NB4 (cell line): ENCODE measurements around the gene PHRF1.

Experiments used
- DNase-seq: peaks from one replicate; pipeline ENCODE4 v3.0.0; 2010; ENCODE audit warnings: low read depth
- H3K4me3 ChIP-seq: one replicate; pipeline ENCODE4 v1.5.1; 2011; ENCODE audit warnings: mild to moderate bottlenecking, low read depth, low read length, moderate library complexity
- CTCF ChIP-seq: IDR thresholded peaks from one replicate; pipeline ENCODE4 v1.5.1; 2012; ENCODE audit warnings: low read depth, low read length
- MAX ChIP-seq: IDR thresholded peaks from 2 replicates; pipeline ENCODE4 v1.6.1; 2011; ENCODE audit warnings: low read depth, low read length
- MYC ChIP-seq: IDR thresholded peaks from 2 replicates; pipeline ENCODE4 v1.6.1; 2011; ENCODE audit warnings: low read depth, low read length
- POLR2A ChIP-seq: IDR thresholded peaks from 2 replicates; pipeline ENCODE4 v1.6.1; 2011; ENCODE audit warnings: mild to moderate bottlenecking; ENCODE audit not compliant: insufficient read length; ENCODE audit errors: extremely low read depth

Gene PHRF1

GRCh38 chr11:626475-627307, 50.4 kb downstream of the PHRF1 start, which contains the start of gene SCT:
TSS of gene SCT (minus strand) at chr11:627181. CDS start at chr11:627143, 38 bp downstream.
- TF ChIP-seq MYC = no peak
- no peak for TF ChIP-seq CTCF
- TF ChIP-seq POLR2A = no peak
- no peak for TF ChIP-seq MAX
- DNase-seq = no peak
- no peak within 1 kb of the TSS for H3K4me3 ChIP-seq

- H3K4me3 ChIP-seq = no peak overlapping the region
- TF ChIP-seq MYC = no peak
- TF ChIP-seq CTCF = no peak
- TF ChIP-seq POLR2A = no peak
- TF ChIP-seq MAX = no peak
- DNase-seq = no peak
Measured at GRCh38 chr11:627308-627576, 51.0 kb downstream of the PHRF1 start.

GRCh38 chr11:628056-628455, 51.8 kb downstream of the PHRF1 start:
- peak; percentile 67 for DNase-seq
- no peak; the same call in 1 of the 2 replicates for TF ChIP-seq MYC
- TF ChIP-seq MAX = no peak
- no peak for TF ChIP-seq POLR2A
- TF ChIP-seq CTCF = no peak
- H3K4me3 ChIP-seq = peak overlapping the region; percentile 41

- no peak for DNase-seq
- TF ChIP-seq POLR2A (no peak), CTCF (no peak), MYC (no peak), MAX (no peak)
- H3K4me3 ChIP-seq = no peak overlapping the region
Measured at GRCh38 chr11:629237-629583, 52.9 kb downstream of the PHRF1 start.

GRCh38 chr11:630871-631270, 54.6 kb downstream of the PHRF1 start:
- DNase-seq = no peak
- TF ChIP-seq POLR2A (no peak), MYC (no peak), CTCF (no peak), MAX (no peak)
- no peak overlapping the region for H3K4me3 ChIP-seq
